ENCODE data around the gene ABHD2. TPM values are rescaled to one million over a fixed set of nuclear protein-coding genes. Genes with fewer than 3 reads are reported as not detected.
"Not testable (repeated sequence)": the region's sequence is repeated elsewhere in the genome, so short reads cannot be mapped to it uniquely, and the experiment has no call there.

The ABHD2 gene
- polyA plus RNA-seq, 3 donors, result 29.2 to 30.1 (median 29.6) TPM

GRCh38 chr15:89068325-89068784, 19.9 kb upstream of the ABHD2 start:
- no peak for DNase-seq (ENCODE audit: extremely low read depth in 1 of 11, low read depth in 9 of 11, low spot score in 4 of 11)

DNA sequence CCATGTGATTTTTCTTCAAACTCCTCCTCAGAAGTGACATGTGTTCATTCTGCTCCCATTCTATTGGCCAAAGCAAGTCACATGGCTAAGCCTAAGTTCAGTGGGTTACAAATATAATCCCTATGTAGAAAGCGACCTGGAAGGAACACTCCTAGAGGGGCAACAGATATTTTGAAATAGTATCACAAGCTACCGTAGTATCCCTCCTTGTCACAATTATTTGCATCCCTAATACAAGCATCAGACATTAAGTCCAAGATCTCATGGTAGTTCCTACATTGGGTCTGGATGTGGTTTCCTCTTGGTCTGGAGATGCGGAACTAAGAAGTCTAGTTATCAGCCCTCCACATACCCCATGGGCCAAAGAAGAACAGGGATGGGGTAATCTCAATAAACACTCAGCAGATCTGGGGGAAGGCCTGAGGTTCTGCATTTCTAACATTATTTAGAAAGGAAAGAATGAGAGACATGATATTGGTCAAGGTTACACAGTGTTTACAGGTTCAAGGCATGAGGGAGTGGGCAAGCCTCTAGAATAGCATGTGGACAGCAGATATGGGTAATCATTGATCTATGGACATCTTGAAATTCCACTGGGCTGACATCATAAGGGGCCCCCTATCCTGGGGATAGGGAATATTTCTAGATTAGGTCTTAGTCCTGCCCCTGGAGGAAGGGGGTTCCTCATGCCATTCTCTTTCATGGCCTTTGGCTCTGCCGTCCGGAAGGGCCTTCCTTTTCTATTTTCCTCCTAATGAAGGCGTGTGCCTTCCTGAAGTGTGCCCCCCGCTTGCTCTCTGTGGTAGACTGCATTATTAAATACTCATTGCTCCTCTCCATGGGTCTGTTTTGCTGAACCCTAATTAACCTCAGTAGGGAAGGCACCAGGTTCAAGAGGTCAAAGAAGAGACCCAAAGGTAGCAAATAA, 17.8 kb upstream of the ABHD2 start:
- no peak for DNase-seq (ENCODE audit: extremely low read depth in 1 of 11, low read depth in 9 of 11, low spot score in 4 of 11)

GRCh38 chr15:89071471-89071870, 16.8 kb upstream of the ABHD2 start:
- no peak for DNase-seq (ENCODE audit: extremely low read depth in 1 of 11, low read depth in 9 of 11, low spot score in 4 of 11)

DNA sequence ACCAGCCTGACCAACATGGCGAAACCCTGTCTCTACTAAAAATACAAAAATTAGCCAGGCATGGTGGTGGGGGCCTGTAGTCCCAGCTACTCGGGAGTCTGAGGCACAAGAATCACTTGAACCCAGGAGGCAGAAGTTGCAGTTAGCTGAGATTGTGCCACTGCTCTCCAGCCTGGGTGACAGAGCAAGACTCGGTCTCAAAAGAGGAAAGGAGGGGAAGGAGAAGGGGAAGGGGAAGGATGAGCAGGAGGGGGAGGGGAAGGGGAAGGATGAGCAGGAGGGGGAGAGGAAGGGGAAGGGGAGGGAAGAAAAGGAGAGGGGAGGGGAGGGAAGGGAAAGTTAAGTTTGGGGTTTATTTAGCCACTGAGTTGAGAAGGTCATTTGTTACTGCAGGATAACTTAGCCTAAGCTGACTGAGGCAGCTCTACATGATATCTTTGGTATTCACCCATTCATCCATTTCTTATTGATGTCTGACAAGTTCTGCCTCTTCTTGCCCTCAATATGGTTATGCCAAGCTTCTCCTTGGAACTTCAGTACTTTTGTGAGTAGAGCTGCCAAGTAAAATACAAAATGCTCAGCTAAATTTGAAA, 15.9 kb upstream of the ABHD2 start:
- DNase-seq (ENCODE audit: extremely low read depth in 1 of 11, low read depth in 9 of 11, low spot score in 4 of 11), result no peak

DNA sequence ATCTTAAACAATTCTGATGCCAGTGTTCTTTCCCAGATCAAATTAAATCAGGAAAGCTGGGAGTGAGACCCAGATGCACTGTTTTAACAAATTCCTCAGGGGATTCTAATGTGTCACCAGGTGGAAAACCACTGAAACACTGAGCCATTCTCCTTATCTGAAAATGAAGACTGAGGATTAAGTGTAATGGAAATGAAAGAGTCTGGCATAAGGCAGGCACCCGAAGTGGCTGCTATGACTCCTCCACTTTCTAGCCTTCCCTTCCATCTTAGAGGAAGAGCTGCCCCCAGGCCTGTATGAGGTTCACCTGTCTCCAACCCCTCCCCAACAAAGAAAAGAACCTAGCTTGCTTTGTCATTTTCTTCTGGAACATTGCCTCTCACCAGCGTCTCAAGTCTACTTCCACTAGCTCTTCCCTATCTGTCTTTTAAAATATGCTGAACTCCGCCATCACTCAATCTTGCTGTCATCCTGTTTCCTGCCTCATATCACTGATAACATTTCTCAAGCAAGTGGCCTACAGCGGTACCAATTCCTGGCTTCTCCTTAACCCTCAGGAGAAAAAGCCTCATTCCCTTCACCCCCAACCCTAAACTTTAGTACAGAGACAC, 13.7 kb upstream of the ABHD2 start:
- DNase-seq (ENCODE audit: extremely low read depth in 1 of 11, low read depth in 9 of 11, low spot score in 4 of 11), result no peak

DNA sequence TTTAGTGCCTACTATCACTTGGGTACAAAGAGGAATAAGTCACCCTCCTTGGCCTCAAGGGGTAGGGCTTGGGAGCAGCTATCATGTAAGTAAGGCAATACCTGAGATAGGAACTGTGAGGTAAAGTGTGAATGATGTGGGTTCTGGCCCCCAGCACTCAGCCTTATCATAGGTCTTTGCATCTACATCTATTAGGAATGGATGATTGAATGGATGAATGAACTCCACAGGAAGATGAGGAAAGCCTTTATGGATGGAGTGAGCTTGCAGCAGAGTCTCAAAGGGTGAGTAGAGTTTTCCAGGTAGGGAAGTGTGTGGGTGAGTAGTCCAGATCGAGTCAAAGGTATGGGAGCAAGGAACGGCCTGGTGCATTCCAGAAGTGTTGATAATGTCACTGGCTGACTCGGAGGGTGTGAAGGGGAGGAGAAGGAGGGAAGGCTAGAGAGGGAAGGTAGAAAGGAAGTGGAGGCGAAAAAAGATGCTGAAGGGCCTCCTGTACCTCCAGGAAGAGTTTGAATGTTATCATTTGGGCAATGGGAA, 13.1 kb upstream of the ABHD2 start:
- DNase-seq (ENCODE audit: extremely low read depth in 1 of 11, low read depth in 9 of 11, low spot score in 4 of 11), result no peak

DNA sequence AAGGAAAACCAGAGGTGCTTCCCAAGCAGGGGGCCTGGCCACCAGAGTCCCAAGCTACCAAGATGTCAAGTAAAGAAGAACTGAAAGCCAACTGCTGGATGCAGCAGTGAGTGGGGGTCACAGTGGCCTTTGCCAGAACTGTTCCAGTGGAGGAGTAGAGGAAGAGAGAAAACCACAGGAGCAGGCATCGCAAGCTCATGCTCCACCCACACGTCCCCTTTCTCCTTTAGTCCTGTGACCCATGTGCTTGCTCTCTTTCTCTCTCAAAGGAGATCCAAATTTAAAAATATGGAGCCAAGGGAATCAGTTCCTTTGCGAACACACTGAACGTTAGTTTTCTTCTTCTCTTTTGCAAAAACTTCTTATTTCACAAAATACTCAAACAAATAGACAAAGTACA, 12.4 kb upstream of the ABHD2 start:
- no peak for DNase-seq (ENCODE audit: extremely low read depth in 1 of 11, low read depth in 9 of 11, low spot score in 4 of 11)

DNA sequence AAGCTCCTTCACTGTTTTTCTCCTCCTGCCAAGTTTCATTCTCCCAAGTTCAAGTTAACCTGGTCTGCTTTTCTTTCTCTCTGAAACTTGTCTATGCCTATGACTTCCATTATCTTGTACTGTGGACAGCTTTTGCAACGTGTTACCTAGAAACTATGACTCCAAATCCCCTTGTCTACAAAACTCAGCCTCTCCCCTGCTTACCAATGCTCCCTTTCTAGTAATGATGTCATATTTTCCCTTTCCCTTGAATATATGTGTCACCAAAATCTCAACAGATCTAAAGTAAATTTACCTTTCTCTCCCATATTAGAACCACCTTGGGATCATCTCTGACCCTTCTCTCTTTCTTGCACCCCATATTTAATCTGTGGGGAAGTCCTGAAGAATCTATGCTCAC, 10.5 kb upstream of the ABHD2 start:
- no peak for DNase-seq (ENCODE audit: extremely low read depth in 1 of 11, low read depth in 9 of 11, low spot score in 4 of 11)

DNA sequence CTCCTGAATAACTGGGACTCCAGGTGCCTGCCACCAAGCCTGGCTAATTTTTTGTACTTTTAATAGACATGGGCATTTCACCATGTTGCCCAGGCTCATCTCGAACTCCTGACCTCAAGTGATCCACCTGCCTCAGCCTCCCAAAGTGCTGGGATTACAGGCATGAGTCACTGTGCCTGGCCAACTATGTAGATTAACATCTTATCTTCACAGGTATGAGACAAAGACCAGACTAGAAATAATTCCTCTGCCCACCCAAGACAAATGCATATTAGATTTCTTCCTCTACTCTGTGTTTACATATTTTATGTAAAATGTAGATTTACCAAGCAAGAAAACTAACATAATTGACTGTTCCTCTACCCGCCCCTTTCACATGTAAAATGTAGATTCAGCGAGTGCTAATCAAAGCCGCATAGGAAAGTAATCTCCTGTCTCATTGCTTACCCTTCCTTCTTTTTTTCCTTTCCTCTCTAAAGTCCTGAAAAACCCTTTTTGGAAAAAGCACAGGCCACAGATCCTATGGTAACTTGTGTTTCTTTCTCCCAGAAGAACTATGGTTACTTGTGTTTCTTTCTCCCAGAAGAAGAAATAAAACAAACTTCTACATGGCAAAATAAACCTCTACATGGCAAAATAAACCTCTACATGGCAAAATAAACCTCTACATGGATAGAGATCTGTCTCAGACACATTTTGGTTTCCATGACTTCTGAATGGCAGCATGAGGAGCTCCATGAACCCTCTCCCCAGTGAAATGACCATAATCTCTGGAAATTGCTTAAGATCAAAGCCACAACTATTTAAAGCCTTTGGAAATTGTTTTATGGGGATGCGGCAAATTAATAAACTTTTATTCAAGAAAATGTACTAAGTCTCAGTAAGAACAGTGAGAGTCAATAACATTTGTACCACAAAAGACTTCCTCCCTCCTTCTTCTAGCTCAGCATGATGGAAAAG, 9.1 kb upstream of the ABHD2 start:
- no peak for DNase-seq (ENCODE audit: extremely low read depth in 1 of 11, low read depth in 9 of 11, low spot score in 4 of 11)

DNA sequence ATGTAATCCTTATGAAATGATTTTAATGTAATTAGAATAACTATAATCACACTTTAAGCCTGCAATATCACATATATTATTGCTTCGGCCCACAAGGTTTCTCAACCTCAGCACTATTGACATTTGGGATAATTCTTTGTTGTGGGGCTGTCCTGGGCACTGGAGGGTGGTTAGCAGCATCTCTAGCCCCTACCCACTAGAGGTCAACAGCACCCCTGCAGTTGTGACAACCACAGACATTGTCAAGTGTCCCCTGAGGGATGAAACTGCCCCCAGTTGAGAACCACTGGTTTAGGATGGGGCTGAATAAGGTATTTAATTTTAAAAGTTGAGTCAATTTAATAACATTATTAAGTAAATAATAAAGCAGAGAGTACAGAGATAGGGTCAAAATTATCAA, 6.4 kb upstream of the ABHD2 start:
- no peak for DNase-seq (ENCODE audit: extremely low read depth in 1 of 11, low read depth in 9 of 11, low spot score in 4 of 11)

- DNase-seq (ENCODE audit: extremely low read depth in 1 of 11, low read depth in 9 of 11, low spot score in 4 of 11), result no peak
Observed at GRCh38 chr15:89083246-89083645, 5.0 kb upstream of the ABHD2 start.

GRCh38 chr15:89085289-89085926, 2.8 kb upstream of the ABHD2 start:
- no peak for DNase-seq (ENCODE audit: extremely low read depth in 1 of 11, low read depth in 9 of 11, low spot score in 4 of 11)

GRCh38 chr15:89085933-89086332, 2.3 kb upstream of the ABHD2 start:
- not testable (repeated sequence) for DNase-seq (ENCODE audit: extremely low read depth in 1 of 11, low read depth in 9 of 11, low spot score in 4 of 11)

DNA sequence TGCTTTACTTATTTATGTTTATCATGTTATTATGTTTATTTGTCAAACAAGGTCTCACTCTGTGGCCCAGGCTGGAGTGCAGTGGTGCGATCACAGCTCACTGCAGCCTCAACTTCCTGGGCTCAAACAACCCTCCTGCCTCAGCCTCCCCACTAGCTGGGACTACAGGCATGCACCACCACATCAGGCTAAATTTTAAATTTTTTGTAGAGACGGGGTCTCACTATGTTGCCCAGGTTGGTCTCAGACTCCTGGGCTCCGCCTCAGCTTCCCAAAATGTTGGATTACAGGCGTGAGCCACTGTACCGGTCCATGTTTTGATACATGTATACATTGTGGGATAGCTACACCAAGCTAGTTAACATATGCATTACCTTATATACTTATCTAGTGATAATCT, 1.9 kb upstream of the ABHD2 start:
- DNase-seq (ENCODE audit: extremely low read depth in 1 of 11, low read depth in 9 of 11, low spot score in 4 of 11), result not testable (repeated sequence)

- peak in 1 of 11 donors; percentile 31 for DNase-seq (ENCODE audit: extremely low read depth in 1 of 11, low read depth in 9 of 11, low spot score in 4 of 11)
Observed at GRCh38 chr15:89087161-89087829, 961 bp upstream of the ABHD2 start.

DNA sequence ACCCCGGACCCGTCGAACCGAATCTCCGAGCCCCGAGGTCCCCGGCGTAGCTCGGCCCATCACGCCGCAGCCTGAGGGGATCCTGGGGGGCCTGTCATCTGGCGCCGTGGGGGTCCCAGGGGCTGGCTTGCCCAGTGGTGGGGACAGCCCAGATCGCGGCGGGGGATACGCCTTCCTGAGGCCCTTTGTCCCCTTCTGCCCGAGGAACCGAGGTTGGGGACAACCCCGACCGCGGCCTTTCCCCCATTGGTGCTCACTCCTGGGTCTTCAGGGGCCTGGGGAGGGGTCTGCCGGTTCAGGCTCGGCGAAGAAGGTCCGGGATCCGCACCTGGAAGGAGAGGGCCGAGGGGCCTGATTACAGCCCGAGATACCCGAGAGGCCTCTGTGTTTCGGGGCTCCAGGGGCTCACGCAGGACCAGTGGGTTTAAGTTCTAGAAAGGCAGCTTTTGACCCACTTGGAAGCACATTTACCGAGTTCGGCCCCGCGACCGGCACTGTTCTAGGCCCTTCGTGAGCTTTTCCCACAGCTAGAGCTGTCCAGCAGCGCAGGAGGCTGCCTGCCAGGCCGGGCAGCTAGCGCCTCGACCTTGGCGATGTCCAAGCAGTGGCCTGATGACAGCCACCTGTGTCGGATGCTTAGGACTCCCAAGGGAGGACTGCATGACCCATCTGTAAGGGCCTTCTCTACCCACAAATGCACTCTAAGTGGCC, 504 bp downstream of the ABHD2 start:
- no peak for DNase-seq (ENCODE audit: extremely low read depth in 1 of 11, low read depth in 9 of 11, low spot score in 4 of 11)

All from renal cortex interstitium (tissue), 11 donors.